ENCODE results near the gene C3orf38. TPM values are rescaled to one million over a fixed set of nuclear protein-coding genes. Genes with fewer than 3 reads are reported as not detected.

Gene C3orf38
- total RNA-seq, 4 donors from 2014 or later = 14.0 to 19.9 (median 18.3) TPM

GRCh38 chr3:88149101-88149508, 654 bp upstream of the C3orf38 start:
- 1% methylated on average over 16 of the region's 16 CpGs for WGBS, 2 donors
- peak in 1 of 2 donors; percentile 44 for DNase-seq (ENCODE audit: low spot score in 2 of 2)
- H3K4me3 ChIP-seq (ENCODE audit: low read depth, poor library complexity, severe bottlenecking) = peak overlapping the region; percentile 90
- intact Hi-C loops (cut with DNase I; ENCODE audit: low total_unique reads) = no loop called here
- TF ChIP-seq CTCF (IDR thresholded peaks at IDR 0.05) (no peak), POLR2A (IDR thresholded peaks at IDR 0.05) (no peak)

GRCh38 chr3:88150371-88150770, 612 bp downstream of the C3orf38 start:
- intact Hi-C loops (cut with DNase I; ENCODE audit: low total_unique reads) = no loop called here
- no peak for TF ChIP-seq POLR2A (IDR thresholded peaks at IDR 0.05)
- TF ChIP-seq CTCF (IDR thresholded peaks at IDR 0.05) = no peak
- WGBS, 2 donors = 1% methylated on average over 8 of the region's 8 CpGs
- no peak for DNase-seq (ENCODE audit: low spot score in 2 of 2)
- peak overlapping the region; percentile 90 for H3K4me3 ChIP-seq (ENCODE audit: low read depth, poor library complexity, severe bottlenecking)

GRCh38 chr3:88150806-88151205, 1.0 kb downstream of the C3orf38 start:
- TF ChIP-seq CTCF (IDR thresholded peaks at IDR 0.05) (no peak), POLR2A (IDR thresholded peaks at IDR 0.05) (no peak)
- DNase-seq (ENCODE audit: low spot score in 2 of 2) = no peak
- intact Hi-C loops (cut with DNase I; ENCODE audit: low total_unique reads) = no loop called here
- WGBS, 2 donors = 1% methylated on average over 6 of the region's 6 CpGs
- H3K4me3 ChIP-seq (ENCODE audit: low read depth, poor library complexity, severe bottlenecking) = no peak overlapping the region

GRCh38 chr3:88151358-88151757, 1.6 kb downstream of the C3orf38 start:
- intact Hi-C loops (cut with DNase I; ENCODE audit: low total_unique reads) = no loop called here
- H3K4me3 ChIP-seq (ENCODE audit: low read depth, poor library complexity, severe bottlenecking) = no peak overlapping the region
- DNase-seq (ENCODE audit: low spot score in 2 of 2) = no peak
- TF ChIP-seq POLR2A (IDR thresholded peaks at IDR 0.05) (no peak), CTCF (IDR thresholded peaks at IDR 0.05) (no peak)
- WGBS, 2 donors = 27 to 32% methylated on average over 4 of the region's 4 CpGs

GRCh38 chr3:88152841-88153240, 3.1 kb downstream of the C3orf38 start:
- H3K4me3 ChIP-seq (ENCODE audit: low read depth, poor library complexity, severe bottlenecking) = no peak overlapping the region
- WGBS, 2 donors = 70 to 85% methylated on average over 2 of the region's 2 CpGs
- TF ChIP-seq POLR2A (IDR thresholded peaks at IDR 0.05) (no peak), CTCF (IDR thresholded peaks at IDR 0.05) (no peak)
- intact Hi-C loops (cut with DNase I; ENCODE audit: low total_unique reads) = no loop called here
- no peak for DNase-seq (ENCODE audit: low spot score in 2 of 2)

GRCh38 chr3:88166419-88166971, 16.7 kb downstream of the C3orf38 start:
- WGBS, 2 donors = 97 to 98% methylated on average over 2 of the region's 2 CpGs
- intact Hi-C loops (cut with DNase I; ENCODE audit: low total_unique reads) = no loop called here
- TF ChIP-seq POLR2A (IDR thresholded peaks at IDR 0.05) = no peak
- TF ChIP-seq CTCF (IDR thresholded peaks at IDR 0.05) = no peak
- no peak overlapping the region for H3K4me3 ChIP-seq (ENCODE audit: low read depth, poor library complexity, severe bottlenecking)
- no peak for DNase-seq (ENCODE audit: low spot score in 2 of 2)

All from lower leg skin (tissue), 4 donors.